ENCODE data around the gene TSACC.

DNA sequence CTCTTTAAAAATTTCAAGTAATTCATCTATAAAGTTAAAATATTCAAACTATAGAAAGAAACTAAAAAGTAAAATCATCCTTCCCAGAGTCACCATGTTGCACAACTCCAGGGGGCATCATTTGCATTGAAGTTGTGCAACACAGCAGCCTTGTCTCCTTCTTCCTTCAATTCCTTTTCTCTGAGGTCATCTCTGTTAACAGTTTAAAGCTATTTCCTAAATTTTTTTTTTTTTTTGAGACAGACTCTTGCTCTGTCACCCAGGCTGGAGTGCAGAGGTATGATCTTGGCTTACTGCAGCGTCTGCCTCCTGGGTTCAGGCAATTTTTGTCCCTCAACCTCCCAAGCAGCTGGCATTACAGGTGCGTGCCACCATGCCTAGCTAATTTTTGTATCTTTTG, 37.8 kb downstream of the TSACC start:
- TF ChIP-seq CTCF (IDR thresholded peaks at IDR 0.05; ENCODE audit: control extremely low read depth in 1 of 3, insufficient read depth in 1 of 3, low read depth in 1 of 3, low read length in 3 of 3), result no peak
- no peak for TF ChIP-seq POLR2AphosphoS5 (IDR thresholded peaks at IDR 0.05; ENCODE audit: low read depth, low read length)
- TF ChIP-seq RBBP5 (IDR thresholded peaks at IDR 0.05; ENCODE audit: borderline replicate concordance, low read depth, low read length), result no peak
- TF ChIP-seq JUND (IDR thresholded peaks at IDR 0.05; ENCODE audit: low read length), result 0 out of 2 replicates have a peak, but pooled peaks have one; percentile 19
- TF ChIP-seq EZH2 (IDR thresholded peaks at IDR 0.05; ENCODE audit: low read depth, low read length, severe bottlenecking), result no peak
- TF ChIP-seq E2F6 (IDR thresholded peaks at IDR 0.05), result no peak
- TF ChIP-seq HDAC2 (IDR thresholded peaks at IDR 0.05; ENCODE audit: borderline replicate concordance in 1 of 2, low read depth in 2 of 2, low read length in 2 of 2), result no peak
- TF ChIP-seq TEAD4 (IDR thresholded peaks at IDR 0.05; ENCODE audit: low read depth, low read length), result no peak
- TF ChIP-seq MAX (IDR thresholded peaks at IDR 0.05), result no peak
- no peak for TF ChIP-seq POLR2A (IDR thresholded peaks at IDR 0.05; ENCODE audit: control extremely low read depth in 1 of 2, low read depth in 2 of 2, low read length in 2 of 2)
- TF ChIP-seq SIN3A (conservative IDR thresholded peaks at IDR 0.05 in 1 of 2, IDR thresholded peaks at IDR 0.05 in 1 of 2; ENCODE audit: low read depth in 1 of 2, low read length in 2 of 2), result no peak
- no peak for TF ChIP-seq HDAC6 (IDR thresholded peaks at IDR 0.05; ENCODE audit: low read depth, low read length)

Measured in H1 (cell line).